ENCODE measurements around the gene APBA1. TPM values are rescaled to one million over a fixed set of nuclear protein-coding genes. Genes with fewer than 3 reads are reported as not detected.

APBA1 gene
- total and polyA plus RNA-seq, 2 of the 8 experiments (the other 6 are each of a cell fraction or from before 2014, with no cell fraction given) = 0.36 to 0.60 TPM

DNA sequence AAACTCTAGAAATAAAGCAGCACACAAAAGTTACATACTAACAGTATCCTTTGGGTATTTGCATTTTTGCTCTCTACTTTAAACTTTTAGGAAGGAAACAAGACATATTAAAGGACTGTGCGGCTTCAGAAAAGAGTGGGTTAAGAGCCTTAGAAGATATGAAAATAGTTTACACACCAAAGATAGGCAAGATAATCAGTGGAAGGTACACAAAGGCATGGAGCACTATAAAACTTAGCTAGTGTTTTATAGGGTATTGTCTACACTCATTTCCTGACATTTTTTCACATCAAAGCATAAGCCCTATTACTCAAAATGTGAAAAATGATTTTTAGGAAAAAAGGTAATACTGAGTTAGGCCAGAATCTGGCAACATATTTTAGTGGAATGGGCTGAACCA is 43.7 kb upstream of the APBA1 start:
- no peaks in the 10 kb centered on the region for H3K4me1 ChIP-seq (replicated peaks in 1 of 4; ENCODE audit: control insufficient read depth in 3 of 4, insufficient read depth in 4 of 4, low read length in 3 of 4)
- CTCF ChIA-PET (ENCODE audit: partially characterized antibody) = interaction anchor here (0.8 to 1.1 kb wide), 3 partner anchors 14 to 43 kb away, joined by 3 read pairs; partner anchors contain the start of gene APBA1
- no peak for DNase-seq (ENCODE audit: low read depth in 1 of 2, low spot score in 2 of 2)
- TF ChIP-seq CHD1 (IDR thresholded peaks at IDR 0.05; ENCODE audit: low read depth, low read length) (no peak), RXRA (IDR thresholded peaks at IDR 0.05; ENCODE audit: insufficient read depth, low read depth, low read length) (no peak), HDAC2 (IDR thresholded peaks at IDR 0.05; ENCODE audit: borderline replicate concordance in 1 of 2, low read depth in 2 of 2, low read length in 2 of 2) (no peak), EP300 (IDR thresholded peaks at IDR 0.05; ENCODE audit: borderline replicate concordance in 1 of 2, low read depth in 2 of 2, low read length in 2 of 2) (no peak), BRCA1 (IDR thresholded peaks at IDR 0.05; ENCODE audit: low read depth, low read length) (no peak), EZH2 (IDR thresholded peaks at IDR 0.05; ENCODE audit: low read depth, low read length, severe bottlenecking) (no peak), TCF12 (IDR thresholded peaks at IDR 0.05; ENCODE audit: low read depth, low read length) (no peak), ATF2 (IDR thresholded peaks at IDR 0.05; ENCODE audit: low read length) (no peak), ASH2L (IDR thresholded peaks at IDR 0.05; ENCODE audit: low read length) (no peak), JUND (IDR thresholded peaks at IDR 0.05; ENCODE audit: low read length) (no peak), SP2 (IDR thresholded peaks at IDR 0.05; ENCODE audit: low read length) (no peak), CBX8 (IDR thresholded peaks at IDR 0.05; ENCODE audit: borderline replicate concordance, low read depth, low read length) (no peak), KDM5A (IDR thresholded peaks at IDR 0.05; ENCODE audit: low read length) (no peak)

More for the DNA sequence above, 43.7 kb upstream of the APBA1 start:
- no peak overlapping the region for H2BK12ac ChIP-seq (ENCODE audit: low read depth, low read length)
- no peak overlapping the region for H3K23ac ChIP-seq (ENCODE audit: insufficient read length)
- H3K79me1 ChIP-seq (ENCODE audit: low read depth, low read length) = no peaks in the 10 kb centered on the region
- H3K4ac ChIP-seq (replicated peaks; ENCODE audit: insufficient read length, low read depth, low read length) = no peak overlapping the region
- no peaks in the 10 kb centered on the region for H3K9me3 ChIP-seq (ENCODE audit: insufficient read depth in 2 of 2, low read depth in 1 of 2, low read length in 1 of 2)
- H2BK20ac ChIP-seq (ENCODE audit: low read length) = no peak overlapping the region
- H2BK5ac ChIP-seq (ENCODE audit: low read depth, low read length) = no peak overlapping the region
- no peaks in the 10 kb centered on the region for H4K20me1 ChIP-seq (replicated peaks in 1 of 2; ENCODE audit: control insufficient read depth in 1 of 2, insufficient read depth in 2 of 2, low read length in 2 of 2)
- H4K91ac ChIP-seq (replicated peaks; ENCODE audit: insufficient read length, low read length) = no peak overlapping the region
- H4K5ac ChIP-seq (ENCODE audit: insufficient read length, low read depth, low read length) = no peak overlapping the region
- H2BK120ac ChIP-seq (replicated peaks; ENCODE audit: low read depth, low read length) = no peak overlapping the region
- no peak overlapping the region for H3K27ac ChIP-seq (ENCODE audit: low read depth, low read length)
- no peak overlapping the region for H3K18ac ChIP-seq (ENCODE audit: extremely low read depth, low read length)
- H3K79me2 ChIP-seq (ENCODE audit: control insufficient read depth in 1 of 2, insufficient read depth in 2 of 2, low read length in 2 of 2) = no peaks in the 10 kb centered on the region
- no peak overlapping the region for H3K14ac ChIP-seq (ENCODE audit: insufficient read length)
- H3K36me3 ChIP-seq (ENCODE audit: control insufficient read depth in 2 of 4, insufficient read depth in 4 of 4, low read length in 3 of 4) = peaks cover 8 to 69% (median 19%) of the 10 kb centered on the region in 4 experiments; a peak in 7 of 8 replicates
- no peak overlapping the region for H3K9ac ChIP-seq (replicated peaks in 1 of 4; ENCODE audit: extremely low read depth in 1 of 4, low read depth in 3 of 4, low read length in 3 of 4)
- no peak overlapping the region for H3K4me2 ChIP-seq (ENCODE audit: insufficient read depth in 1 of 2, low read depth in 2 of 2, low read length in 2 of 2)
- H3K27me3 ChIP-seq (replicated peaks in 1 of 4; ENCODE audit: control insufficient read depth in 3 of 4, extremely low read depth in 1 of 4, insufficient read depth in 3 of 4, low read length in 3 of 4) = no peaks in the 10 kb centered on the region
- no peak overlapping the region for H2AFZ ChIP-seq (ENCODE audit: low read length)
- no peaks in the 10 kb centered on the region for H3K23me2 ChIP-seq (ENCODE audit: low read depth, low read length)
- H4K8ac ChIP-seq (ENCODE audit: extremely low read depth, insufficient read depth, low read length) = no peak overlapping the region
- H3K4me3 ChIP-seq (ENCODE audit: extremely low read depth in 1 of 4, insufficient read depth in 2 of 4, low read depth in 3 of 4, low read length in 4 of 4) = no peak overlapping the region
- H3K56ac ChIP-seq (replicated peaks; ENCODE audit: insufficient read length, low read depth, low read length) = no peak overlapping the region
- H2BK15ac ChIP-seq (ENCODE audit: low read length) = no peak overlapping the region
- WGBS, 2 experiments (ENCODE audit: extremely low coverage in 1 of 2, insufficient coverage in 1 of 2, insufficient read length in 1 of 2, insufficient replicate concordance in 2 of 2, low coverage in 1 of 2, low lambda C conversion rate in 2 of 2, missing lambda C conversion rate in 1 of 2) = 96% methylated on average over 1 of the region's 1 CpG; no CpG with 5 or more reads in 1 of the 2 experiments
- POLR2A ChIA-PET (ENCODE audit: partially characterized antibody) = no interaction called here
- FAIRE-seq = no peak
- H2AK5ac ChIP-seq (ENCODE audit: low read depth, low read length) = no peak overlapping the region

All from H1 (cell line).